GM12873 (cell line): ENCODE measurements around the gene CRYGS.
A peak's percentile ranks its signal among the peaks of the same experiment; 100 is the strongest.

Experiments used
- TF ChIP-seq, protein P1 (sequence below): IDR thresholded peaks from 2 replicates; pipeline ENCODE4 v1.5.1; 2012; ENCODE audit warnings: low read depth, mild to moderate bottlenecking, moderate library complexity, low read length, control low read depth; ENCODE audit not compliant: insufficient read depth; ENCODE audit errors: missing control alignments

The CRYGS gene

DNA sequence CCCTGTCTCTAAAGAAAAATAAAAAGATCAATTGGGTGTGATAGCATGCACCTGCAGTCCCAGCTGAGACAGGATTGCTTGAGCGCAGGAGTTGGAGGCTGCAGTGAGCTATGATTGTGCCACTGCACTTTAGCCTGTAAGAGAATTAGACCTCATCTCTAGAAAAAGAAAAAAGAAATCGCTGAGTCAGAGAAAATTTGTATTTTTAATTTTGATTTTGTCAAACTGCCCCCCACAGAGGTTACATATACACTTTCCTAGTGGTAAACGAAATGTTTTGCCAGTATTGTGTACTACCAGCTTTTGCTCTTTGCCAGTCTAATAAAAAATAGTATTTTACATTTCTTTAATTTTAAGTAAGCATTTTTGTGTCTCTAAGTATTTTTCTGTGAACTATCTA lies 5.3 kb upstream of the CRYGS start:
- TF ChIP-seq, protein P1, sequence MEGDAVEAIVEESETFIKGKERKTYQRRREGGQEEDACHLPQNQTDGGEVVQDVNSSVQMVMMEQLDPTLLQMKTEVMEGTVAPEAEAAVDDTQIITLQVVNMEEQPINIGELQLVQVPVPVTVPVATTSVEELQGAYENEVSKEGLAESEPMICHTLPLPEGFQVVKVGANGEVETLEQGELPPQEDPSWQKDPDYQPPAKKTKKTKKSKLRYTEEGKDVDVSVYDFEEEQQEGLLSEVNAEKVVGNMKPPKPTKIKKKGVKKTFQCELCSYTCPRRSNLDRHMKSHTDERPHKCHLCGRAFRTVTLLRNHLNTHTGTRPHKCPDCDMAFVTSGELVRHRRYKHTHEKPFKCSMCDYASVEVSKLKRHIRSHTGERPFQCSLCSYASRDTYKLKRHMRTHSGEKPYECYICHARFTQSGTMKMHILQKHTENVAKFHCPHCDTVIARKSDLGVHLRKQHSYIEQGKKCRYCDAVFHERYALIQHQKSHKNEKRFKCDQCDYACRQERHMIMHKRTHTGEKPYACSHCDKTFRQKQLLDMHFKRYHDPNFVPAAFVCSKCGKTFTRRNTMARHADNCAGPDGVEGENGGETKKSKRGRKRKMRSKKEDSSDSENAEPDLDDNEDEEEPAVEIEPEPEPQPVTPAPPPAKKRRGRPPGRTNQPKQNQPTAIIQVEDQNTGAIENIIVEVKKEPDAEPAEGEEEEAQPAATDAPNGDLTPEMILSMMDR, result no peak

DNA sequence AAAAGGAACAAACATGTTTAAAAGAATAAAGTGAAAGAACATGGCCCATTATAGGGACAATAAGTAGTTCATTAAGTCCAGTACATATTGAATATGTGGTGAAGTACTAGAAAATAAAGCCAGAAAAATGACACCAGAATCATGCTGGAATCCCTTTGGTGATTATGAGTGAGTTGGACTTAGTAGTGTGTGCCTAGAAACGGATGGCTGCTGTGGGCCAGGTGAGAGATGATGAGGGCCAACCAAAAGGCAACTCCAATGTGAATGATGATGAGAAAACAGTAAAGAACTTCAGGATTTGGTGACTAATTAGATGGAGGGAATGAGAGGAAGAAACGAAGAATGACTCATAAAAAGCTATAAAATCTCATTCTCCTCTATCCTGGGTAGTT lies 3.3 kb downstream of the CRYGS start:
- TF ChIP-seq, protein P1, result no peak

DNA sequence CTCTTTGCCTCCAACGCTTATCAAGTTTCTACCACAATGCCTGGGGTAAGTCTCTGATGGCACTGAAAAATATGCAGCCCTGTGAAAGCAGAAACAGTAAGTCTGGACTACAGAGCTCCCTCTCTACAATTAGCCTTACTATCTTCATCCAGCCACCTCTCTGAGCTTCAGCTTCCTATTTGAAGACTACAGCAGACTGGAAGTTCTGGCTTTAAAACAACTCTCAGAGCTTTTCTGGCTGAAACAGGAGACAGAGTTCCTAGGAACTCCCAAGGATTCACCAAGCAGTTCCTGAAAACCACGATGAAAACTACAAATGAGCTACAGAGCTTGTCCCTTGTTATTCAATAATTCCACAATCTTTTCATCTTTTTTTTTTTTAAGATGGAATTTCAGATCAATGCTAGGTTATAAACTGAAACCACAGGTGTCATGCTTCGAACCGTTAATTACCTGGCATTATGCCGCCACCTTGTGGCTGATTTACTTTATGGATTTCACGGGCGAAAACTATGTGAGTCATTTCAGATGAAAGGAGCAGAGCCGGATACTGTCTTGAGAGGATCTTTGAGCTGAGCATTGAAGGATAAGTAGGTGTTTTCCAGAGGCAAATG lies 3.9 kb downstream of the CRYGS start:
- TF ChIP-seq, protein P1, result peak; percentile 61

DNA sequence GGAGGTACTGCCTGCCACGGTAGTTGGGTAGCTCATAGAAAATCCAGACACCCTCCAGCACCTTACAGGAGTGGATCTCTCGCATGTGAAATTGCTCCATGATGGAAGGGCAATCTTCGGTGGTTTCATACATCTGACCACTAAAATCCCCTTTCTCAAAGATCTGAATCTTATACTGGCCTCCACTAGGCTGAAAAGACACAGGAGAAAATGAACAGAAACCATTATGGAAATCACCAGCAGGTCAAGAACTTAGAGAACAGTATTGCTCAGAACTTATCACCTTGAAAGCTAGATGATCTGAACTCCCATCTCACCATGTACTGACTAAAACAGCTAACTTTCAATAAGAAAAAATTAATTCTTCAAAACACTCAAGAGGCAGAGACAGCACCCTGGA lies 5.4 kb downstream of the CRYGS start:
- TF ChIP-seq, protein P1, result no peak

DNA sequence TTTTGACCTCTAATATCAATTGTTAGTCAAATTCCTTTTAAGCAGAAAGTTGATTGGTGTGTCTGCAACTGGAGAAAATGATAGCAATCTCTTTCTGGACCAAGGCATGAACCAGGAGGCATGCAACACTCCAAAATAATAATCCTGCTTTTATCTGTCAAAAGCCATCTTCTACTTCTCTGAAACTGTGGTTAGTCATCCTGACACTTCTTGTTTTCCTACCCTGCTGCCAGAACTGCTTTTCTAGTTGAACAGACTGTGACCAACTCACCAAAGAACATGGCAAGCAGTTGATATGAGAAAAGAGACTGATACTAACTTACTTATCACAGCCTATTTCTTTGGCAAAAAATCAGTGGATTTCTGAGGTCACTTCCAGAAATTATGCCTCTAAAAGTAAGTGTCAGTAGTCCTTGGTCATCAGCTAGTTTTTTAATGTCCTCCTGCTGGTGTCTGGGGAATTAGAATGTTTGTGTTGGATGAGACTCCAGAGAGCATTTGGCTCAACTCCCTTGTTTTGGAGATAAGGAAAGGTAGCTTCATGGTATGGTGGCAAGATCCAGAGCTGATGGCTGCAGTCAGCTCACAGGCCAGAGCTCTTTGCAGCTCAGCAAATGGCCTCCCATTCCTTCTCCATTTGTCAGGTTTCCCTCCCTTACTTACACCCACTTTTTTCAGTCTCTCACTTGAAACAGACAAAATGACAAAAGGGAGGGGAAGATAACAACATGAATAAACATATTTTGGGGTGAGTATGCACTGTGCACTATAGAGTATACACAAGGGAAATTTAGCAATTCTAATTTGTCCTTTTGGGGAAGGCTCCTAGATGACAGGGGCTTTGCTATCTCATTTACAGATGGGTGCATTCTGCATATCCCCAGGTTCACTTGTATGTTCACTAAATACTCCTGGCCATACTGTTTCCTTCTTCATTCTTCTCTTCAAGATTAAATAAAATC lies 7.0 kb downstream of the CRYGS start:
- TF ChIP-seq, protein P1, result no peak

DNA sequence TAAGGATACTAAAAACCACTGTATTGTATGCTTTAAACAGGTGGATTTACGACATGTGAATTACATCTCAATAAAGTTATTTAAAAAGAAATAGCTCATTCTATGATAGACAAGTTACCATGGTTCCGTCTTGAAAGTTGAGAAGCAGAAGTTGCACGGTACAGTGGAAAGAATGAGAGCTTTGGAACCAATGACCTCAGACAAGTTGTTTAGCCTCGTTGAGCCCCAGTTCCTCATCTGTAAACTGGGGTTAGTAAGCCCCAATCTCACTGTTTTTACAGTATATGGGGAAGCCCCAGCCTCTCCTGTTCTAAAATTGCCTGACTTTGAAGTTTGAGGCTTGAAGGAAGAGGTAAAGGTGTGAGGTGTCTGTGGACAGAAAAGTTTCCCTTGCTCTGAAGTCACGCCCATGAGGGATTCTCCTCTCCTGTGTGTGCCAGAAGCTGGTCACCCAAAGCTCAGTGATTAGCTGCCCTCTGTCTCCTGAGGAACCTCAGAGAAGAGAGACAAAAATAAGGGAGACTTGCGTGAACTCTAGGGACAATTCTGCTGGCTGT lies 10.0 kb downstream of the CRYGS start:
- TF ChIP-seq, protein P1, result no peak

DNA sequence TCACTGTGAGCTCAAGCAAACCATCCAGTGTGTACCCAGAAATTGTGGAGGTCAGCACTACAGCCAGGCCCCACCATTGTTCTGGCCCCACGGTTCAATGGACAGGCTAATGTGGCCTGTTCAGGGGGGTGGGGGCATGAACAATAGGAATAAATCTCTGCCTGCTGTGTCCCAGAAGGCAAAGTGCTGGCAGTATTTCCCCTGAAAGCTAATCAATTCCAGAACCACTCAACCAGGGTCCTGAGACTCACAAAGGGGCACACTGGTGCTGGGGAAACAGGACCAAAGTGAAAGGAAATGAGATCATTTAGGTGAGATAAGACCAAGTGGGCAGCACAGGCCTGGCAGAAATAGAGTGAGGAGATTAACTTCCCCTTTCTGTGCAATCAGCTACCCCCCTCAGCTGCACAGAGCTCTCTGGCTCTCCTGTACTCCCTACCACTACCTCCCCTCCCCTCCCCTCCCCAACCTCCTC lies 11.5 kb downstream of the CRYGS start:
- TF ChIP-seq, protein P1, result no peak
